ENCODE data around the gene APMAP.

GRCh38 chr20:24942679-24943078, 49.9 kb downstream of the APMAP start:
- TF ChIP-seq CTCF (IDR thresholded peaks at IDR 0.05) (no peak), POLR2A (IDR thresholded peaks at IDR 0.05) (no peak)
